ENCODE results near the gene PLP2.

PLP2 gene

DNA sequence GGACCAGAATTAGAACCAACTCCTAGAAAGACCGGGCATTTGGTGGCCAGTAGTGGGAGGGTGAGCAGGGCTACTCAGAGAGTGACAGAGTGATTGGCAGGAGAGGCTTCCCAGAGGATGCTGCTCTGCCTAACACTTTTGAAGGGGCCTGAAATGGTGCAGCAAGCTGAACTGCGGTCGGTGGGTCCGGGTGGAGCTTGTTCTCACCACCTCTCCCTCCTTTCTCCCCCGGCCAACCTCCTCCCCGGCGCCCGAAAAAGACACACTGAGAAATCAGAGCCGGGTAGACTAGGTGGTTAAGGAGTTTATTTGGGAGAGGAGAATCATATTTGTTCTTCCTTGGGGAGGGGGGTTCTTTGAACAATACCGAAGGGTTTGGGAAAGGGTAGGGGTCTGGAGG lies 15.8 kb downstream of the PLP2 start:
- no peak for DNase-seq

DNA sequence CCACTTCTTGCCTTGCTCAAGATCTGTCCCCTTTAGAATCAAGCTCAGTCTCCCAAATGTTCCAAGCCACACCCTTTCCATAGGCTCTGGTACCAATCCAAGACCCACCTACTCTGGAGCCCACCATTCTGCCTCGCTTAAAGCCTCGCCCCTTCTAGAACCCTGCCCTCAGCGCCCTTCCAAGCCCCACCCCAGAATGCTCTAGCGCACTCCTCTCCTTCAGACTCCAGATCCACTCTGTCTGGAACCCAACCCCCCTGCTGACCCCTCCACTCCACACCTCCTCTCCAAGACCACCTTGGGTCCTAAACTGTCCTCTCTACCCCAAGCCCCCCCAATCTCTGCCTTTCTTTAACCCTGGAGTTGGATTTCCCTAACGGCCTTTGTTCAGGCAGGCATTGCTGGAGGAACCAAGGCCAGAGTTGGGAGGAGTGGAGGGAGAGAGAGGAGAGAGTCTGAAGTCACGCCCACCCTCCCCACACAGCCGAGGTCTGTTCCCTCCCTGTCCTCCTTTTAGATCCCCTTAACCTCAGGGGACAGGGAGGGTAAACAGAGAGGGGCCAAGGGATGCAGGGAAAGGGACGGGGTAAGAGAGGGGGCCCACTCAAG lies 16.9 kb downstream of the PLP2 start:
- DNase-seq = no peak

DNA sequence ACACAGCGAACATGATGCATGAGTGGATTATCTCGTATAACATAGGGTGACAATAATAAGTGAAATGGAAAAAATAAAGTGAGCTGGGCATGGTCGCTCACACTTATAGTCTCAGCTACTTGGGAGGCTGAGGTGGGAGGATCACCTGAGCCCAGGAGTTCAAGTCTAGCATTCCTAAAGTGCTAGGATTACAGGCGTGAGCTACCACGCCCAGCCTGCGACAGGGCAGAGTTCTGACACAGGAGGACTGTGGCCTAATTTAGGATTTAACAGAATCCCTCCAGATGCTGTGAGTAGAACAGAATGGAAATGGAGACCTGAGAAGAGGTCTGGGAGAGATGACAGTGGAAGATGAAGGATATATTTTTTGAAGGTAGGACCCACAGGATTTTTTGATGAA lies 17.9 kb downstream of the PLP2 start:
- DNase-seq = no peak

DNA sequence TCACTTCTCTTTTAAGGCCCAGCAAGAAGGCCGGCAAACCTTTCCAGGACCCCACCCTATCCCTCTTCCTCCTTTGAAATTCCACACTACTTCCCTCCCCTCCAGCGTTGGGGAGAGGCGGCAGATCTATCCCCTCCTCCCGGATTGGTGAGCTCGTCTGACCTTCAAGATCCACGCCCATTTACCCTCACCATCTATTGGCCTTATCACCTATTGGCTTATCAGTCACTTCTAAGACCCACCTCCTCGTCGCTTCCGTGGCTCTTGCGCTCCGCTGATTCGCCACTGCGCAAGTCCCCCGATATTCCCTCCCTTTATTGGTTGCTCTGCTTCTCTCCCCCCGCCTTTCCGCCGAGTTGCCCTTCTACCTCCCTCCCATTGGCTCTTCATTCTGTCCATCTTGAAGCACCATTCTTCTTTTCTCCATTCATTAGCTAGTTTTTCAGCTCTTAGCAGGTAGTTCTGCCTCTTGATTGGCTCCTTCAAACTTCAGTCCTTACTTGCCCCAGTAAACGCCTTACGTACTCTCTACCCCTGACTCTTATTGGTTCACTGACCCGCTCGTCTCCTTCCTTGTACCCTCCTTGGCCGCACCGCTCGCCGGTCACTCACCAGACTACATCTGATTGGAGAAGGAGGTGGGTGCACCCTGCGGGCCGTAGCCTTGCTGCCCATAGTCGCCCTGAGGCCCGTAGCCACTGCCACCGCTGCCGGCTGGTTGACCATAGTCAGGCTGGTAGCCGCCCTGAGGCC lies 19.3 kb downstream of the PLP2 start:
- peak; percentile 99 for DNase-seq

DNA sequence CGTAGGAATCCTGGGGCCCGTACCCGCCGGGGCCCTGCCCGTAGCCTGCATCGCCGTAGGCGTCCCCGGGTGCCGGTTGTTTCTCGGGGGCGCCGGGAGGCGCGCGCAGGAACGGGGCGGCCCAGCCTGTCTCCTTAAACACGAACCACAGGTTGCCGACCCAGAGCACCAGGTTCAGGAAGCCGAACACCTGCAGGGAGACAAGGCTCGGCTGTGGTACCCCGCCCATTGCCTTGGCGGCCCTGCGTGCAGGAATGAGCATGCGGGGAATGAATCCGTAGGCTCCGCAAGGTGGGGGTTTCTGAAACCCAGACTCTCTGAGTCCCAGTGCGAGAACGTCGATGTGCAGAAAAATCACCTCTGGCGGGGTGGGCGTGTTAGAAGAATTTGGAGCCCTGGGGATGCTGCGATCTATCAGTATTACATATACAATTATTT lies 19.9 kb downstream of the PLP2 start:
- DNase-seq = no peak

DNA sequence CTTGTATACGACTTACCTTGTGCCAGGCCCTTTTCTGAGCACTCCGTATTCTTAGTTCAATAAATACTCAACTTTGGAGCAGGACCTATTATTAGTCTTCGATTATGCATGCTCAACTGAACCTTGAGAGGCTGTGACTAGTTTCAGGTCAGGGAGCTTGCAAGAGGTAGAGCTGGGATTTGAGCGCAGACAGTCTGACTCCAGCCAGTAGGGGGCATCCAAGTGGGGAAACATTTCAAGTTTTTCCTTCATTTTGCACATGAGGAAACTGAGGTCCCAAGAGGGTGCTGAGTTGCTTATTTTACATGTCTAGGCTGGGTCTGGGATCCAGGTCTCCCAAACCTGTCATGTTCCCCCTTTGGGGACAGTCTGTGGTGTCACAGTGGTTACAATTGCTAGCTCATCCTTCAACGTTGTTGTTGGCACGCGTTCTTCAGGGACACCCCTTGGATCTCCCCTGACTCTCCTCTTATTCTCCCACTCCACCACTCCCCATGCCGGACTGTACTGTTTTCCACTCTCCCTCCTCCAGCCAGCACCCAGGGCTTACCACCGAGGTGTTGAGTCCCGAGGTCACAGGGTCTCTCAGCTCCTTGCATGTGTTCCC lies 21.1 kb downstream of the PLP2 start:
- DNase-seq = no peak

DNA sequence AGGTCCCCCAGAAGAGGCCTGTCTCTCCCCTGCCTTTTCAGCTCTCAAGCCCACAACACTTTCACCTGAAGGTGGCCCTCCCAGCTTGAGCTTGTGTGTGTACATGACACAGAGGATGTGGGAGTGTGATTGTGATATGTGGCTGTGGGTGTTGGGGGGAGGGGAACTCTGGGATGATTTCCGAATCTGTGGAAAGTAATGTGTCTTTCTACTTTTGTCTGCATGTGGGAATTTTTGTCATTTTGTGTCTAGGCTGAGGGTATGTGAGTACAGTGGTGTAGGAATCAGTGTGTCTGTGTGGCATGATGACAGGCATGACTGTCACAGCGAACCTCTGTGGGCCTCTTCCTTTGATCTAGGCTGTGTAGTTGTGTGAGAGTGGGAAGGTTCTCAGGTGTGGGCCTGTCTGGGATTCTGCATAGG lies 21.9 kb downstream of the PLP2 start:
- DNase-seq = no peak

DNA sequence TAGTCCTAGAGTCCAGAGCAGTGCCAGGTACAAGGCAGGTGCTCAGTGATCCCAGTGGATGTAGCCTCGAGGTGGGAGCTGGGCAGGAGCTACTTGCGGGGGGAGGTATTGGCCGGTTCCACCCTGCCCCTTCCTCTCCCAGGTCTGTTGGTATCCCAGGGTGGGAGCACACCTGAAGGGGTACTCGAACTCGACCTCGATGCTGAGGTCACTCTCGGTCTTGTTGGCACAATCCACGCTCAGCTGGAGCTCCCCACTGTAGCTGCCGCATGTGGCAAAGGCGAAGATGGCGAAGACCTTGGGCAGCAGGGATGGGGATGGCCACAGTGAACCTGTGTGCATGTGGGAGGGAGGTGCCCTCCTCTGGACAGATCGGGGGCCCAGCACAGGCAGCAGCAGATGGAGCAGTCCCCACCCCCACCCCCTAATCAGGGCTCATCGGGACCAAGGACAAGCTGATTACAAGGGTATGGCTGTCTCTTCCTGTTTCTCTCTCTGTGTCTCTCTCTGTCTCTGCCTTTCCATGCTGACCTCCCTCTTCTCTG lies 25.9 kb downstream of the PLP2 start:
- no peak for DNase-seq

DNA sequence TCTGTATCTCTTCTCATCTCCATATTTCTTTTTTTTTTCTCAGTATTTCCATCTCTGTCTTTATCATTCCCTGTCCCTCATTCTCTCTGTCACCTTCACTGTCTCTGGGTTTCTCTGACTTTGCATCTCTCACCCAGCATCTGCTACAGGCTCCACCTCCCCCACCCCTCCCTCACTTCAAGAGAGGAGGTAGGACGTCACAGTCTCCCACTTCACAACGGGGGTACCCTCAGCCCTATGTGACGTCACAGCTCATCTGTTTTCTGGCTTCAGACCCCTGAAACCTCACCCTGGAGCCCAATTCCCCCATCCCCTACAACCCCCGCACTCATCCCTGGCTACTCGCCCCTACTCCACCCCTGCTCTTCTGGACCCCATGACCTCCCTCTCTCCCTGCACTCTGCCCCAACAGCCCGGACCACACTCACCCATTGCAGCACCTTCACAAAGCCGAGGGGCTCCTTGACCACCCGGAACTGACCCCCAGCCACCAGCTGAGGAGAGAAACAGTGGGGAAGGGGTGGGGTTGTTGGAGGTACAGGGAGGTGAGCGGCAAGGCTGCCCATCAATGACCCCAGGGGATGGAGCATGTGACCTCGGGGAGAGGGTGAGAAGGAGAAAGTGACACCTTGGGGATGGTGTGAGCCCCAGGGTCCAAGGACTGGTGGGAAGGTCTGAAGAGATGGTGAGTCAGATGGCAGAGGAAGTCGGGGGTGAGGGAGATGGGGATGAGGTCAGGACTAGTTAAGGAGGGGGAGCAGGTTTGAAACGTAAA lies 27.0 kb downstream of the PLP2 start:
- no peak for DNase-seq

DNA sequence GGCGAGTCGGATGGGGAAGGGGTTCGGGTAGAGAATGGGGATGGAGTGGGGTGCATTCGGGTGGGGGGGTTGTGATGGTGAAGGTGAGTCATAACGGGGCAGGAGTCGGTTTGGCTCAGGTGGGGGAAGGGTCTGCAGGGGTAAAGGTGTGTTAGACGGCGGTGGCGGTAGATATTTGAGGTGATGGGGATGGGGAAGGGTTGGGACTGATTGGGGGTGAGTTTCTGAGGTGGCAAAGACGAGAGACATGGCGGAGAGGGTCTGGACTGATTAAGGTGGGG lies 27.6 kb downstream of the PLP2 start:
- no peak for DNase-seq

DNA sequence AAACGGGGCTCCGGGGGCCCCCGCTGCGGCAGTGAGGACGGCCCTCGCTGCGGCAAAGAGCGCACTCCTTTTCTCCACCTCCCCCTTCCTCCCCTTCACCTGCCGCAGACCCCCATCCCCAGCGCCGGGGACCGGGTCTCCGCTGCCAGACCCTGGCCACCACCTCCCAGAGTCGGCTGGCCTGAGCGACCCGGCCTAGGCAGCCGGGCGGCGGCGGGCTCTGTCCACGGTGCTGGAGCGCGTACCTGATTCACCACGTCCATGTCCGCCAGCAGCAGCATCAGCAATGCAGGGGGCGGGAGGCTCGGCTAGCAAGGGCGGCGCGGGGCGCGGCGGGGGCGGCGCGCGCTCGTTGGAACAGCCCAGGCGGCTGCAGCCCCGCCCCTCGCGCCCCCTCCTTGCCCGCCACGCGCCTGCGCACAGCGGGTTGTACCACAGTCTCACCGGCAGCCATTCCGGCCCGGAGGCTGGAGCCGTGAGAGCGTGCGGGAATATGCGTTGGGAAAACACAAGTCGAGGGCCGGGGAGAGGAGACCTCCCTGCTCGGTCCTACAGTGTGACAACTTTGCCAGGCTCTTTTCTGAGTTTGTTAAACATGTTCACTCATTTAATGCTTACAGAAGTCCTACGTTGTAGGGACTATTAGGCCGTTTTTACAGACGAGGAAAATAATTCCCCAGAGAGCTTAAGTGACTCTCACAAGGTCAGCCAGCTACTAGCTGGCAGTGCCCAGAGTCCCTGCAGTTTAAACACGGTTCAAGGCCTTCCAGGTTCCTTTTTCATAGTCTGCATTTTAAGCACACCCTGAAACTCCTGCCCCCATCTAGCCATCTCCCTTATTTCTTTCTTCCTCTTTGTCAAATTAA lies 28.4 kb downstream of the PLP2 start, which contains the start of gene SYP:
SYP (minus strand) TSS at position 288 of the 866 bp plus-strand sequence; CDS start at position 281, 7 bp downstream.
- DNase-seq = peak; percentile 85

DNA sequence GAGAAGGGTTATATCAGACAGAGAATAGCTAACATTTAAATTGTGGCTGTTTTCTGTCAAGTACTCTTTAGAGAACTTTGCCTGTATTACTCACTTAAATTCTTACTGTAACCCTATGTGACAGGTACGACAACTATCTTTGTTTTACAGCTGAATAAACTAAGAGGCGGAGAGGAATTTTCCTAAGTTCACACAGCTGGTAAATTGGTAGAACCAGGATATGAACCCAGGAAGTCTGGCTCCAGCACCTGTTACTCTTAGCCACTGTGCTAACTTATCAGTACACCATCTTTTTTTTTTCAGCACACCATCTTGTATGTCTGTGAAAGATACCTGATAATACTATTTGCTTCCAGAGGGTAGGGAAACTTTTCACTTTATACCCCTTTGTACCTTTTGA lies 30.3 kb downstream of the PLP2 start:
- no peak for DNase-seq

DNA sequence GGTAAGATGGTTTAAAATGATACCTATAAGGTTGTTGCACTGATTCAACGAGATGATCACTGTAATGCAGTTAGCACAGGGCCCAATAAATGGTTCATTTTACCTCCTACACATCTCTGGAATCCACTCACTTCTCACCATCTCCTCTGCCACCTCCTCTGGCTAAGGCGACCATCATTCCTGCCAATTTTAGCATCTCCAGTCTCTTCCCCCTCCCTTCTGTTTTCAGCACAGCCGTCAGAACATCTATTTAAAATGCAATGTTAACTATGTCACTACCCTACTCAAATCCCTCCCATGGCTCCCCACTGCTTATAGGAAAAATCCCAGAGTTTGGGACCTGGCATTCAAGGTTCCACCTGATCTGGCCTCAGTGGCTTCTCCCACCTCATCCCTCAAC lies 31.8 kb downstream of the PLP2 start:
- no peak for DNase-seq

DNA sequence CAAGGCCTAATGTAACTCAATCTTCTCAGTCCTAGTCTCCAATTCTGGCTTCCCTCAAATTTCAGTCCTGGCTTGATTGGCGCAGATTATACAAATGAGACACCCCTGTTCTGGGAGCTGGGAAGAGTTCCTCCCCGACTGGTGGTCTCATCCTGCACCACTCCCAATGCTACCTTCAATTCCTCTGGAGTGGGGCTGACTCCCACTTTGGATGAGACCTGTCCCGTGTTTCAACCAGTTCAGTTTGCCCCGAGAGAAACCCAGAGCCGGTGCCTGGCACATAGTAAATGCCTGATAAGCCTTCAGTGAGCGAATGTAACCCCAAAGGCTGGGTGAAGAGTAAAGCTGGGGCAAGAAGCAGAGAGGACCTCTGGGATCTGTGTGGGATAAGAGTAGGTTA lies 32.3 kb downstream of the PLP2 start:
- no peak for DNase-seq

DNA sequence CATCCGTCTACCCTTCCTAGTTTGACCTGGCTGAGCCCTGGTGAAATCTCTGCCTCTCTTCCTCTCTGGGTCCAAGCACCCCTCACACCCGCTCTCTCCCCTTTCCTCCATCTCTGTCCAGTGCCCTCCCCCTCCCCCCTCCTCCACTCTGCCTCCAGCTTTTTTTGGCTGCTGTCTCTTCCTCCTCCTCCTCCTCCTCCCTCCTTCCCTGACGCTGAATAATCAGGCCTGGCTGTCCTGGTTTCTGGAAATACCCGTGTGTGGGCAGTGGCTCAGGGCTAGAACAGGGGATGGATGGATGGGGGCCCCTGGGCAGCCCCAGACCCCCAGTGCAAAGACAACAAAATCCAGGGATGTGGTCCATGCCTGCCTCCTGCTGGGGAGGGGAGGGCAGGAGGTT lies 33.0 kb downstream of the PLP2 start:
- DNase-seq = no peak

DNA sequence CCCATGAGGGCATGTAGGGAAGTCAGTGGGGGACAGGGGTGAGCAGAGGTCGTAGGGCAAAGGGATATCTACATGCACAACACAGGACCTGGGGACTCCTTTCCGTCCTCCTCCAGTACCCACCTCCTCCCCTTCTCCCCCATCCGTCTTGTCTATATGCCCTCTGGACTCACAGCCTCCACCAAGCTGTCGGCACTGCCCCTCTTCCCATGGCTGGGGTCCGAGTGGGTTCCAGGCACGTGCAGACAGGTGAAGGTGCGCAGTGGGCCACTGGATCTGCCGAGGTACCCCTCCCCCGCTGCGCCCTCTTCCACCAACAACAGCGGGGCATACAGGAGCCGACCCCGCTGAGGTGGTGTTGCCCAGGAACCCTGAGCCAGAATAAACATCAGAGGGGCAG lies 33.7 kb downstream of the PLP2 start:
- DNase-seq = no peak

DNA sequence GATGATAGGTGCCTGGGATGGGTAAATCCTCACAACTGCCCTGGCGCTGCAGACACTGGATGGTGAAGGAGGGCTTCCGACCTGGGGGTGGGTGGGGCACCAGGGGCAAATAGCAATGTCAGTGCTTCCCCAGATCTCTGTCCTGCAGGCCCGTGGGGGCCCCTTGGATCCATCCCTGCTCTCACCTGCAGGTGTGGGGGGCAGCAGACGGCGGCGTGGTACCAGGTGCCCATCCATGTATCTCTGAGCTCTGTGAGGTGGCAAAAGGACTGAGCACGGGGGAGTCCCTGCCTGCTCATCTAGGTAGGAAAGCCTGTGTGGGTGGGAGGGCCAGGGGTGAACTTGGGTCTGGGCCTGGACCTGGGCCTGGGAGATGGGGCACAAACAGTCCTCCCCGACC lies 34.8 kb downstream of the PLP2 start:
- DNase-seq = no peak

DNA sequence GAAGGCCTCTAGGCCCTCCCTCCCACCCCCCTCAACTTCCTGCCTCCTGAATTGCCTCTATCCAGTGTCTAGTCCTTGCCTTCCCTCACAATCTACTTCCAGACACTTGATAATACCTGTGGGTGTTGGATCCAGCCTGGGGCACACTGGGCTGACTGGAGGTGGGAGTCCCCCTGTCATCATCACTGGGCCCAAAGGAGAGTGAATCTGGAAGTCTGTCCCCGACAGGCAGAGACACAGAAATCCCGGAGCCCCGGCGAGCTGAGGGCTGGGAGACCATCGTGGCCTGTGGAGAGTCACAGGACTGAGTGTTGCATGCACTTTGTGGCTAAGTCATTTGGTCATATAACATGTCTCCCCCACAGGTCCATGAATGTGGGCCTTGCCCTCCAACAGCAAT lies 36.7 kb downstream of the PLP2 start:
- no peak for DNase-seq

DNA sequence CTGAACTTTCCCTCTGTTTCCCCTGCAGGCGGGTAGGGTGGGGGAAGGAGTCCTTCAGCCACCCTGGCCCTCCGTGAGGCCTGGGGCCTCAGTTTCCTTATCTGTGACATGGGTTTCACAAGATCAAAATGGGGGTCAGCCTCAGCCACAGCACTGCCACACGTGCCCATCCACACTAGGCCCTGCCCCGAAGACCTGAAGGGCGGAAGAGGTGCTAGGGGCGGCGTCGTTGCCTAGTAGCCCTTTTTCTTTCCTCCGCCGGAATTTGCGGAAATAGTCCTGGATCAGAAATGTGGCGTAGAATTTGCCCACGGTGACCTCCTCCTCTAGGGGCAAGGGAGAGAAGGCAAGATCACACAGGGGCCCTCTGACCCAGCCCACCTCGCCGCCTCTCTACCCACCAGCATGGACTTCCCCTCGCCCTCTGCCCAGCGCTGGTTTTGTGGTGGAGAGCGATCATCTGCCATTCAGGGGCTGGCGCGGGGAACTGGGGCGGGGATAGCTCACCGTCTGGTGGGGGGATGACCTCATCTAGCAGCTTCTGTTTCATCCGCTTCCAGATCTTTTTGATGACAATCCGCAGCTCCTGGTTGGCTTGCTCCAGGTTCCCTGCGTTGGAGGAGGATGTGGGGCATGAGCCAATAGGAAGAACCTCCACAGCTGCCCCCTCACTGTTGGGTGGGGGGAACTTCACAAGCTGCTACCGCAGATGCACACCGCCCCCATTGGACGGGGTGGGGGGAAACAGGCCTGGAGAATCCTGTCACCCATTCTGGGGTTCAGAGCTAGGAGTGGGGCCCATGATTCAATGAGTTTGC lies 37.9 kb downstream of the PLP2 start:
- no peak for DNase-seq

DNA sequence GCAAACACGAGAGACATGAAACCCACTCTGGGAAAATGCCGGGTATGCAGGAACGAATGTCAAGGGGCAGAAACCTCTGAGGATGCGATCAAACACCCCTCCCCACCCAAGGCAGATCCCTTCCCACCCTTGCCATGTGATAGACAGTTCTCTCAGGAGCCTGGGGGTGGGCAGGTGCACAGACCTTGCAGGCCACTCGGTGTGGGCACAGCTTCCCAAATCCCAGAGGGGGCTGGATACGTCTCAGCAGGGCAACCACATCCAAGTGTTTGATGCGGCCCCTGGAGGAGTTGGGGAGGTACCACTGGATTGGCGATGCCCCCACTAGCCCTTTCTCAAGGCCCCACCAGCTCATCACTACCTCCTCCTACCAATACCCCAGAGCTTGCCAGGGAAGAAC lies 38.7 kb downstream of the PLP2 start:
- no peak for DNase-seq

DNA sequence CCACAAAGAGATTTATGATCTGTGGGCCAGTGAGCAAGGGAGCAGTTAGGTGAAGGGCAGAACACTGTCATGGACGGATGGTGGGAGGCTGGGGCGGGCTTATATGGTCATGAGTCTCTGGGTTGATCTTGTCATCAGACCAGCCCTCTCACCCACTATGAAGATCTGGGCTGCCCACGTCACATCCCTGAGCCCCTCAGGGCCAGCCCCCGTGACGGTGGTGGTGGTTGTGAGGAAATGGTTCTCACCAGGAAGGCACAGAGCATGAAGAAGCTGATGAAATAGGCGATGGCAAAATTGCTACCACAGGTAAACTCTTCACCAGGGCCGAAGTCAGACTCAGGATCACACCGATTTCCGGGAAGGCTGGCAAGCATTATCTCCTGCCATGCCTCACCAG lies 39.4 kb downstream of the PLP2 start:
- no peak for DNase-seq

DNA sequence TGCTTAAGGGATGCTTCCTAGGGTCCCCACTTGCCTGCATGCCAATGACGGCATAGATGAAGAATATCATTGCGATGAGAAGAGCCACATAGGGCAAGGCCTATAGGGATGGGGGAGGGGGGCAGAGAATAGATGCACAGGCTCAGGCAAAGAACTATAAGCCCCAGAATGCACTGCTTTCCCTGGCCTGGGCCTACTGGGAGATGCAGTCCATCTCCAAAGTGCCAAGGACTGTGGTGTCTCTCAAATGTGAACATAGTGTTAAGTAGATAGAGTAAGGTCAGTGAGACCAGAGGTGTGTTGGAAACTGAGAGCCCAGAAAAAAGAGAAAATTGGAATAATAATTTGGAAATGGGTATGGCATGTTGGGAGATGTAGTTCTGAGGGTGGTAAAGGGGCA lies 40.5 kb downstream of the PLP2 start:
- no peak for DNase-seq

Data from fibroblast of skin of right quadriceps (primary cell).